Measurements from ENCODE around the gene ERC1. TPM values are rescaled to one million over a fixed set of nuclear protein-coding genes. Genes with fewer than 3 reads are reported as not detected.

ERC1 gene
- total RNA-seq (2022) = 36.0 and 39.4 TPM in 2 replicates
- percentile 74 among the genes with signal in this experiment for Bru-seq, nascent RNA
- BruChase-seq, experiment 1, labeled RNA remaining after a 6-hour chase = percentile 64 among the genes with signal in this experiment
- BruChase-seq, experiment 2, labeled RNA remaining after a 2-hour chase = percentile 61 among the genes with signal in this experiment
- long read RNA-seq, partial matches to known transcripts = 1 of 12 reads
- long read RNA-seq, other reads (novel, unspliced or antisense) = 11 of 12 reads

GRCh38 chr12:990661-991349 is at the start of gene ERC1:
TSS of gene ERC1 (plus strand) at chr12:991223. CDS start at chr12:1027904, 36,681 bp downstream.
- BruUV-seq (replicated peaks) = no TSS peak
- CTCF ChIA-PET = interaction anchor here (0.7 to 2.1 kb wide), 5 partner anchors 32 to 406 kb away, joined by 3 to 8 read pairs (median 5); partner anchors contain the start of gene RAD52
- DNase-seq = peak; percentile 92
- Mint-ChIP-seq H3K27ac (ENCODE audit: unreplicated experiment) (peak within 1 kb of the TSS; percentile 93), H3K4me3 (ENCODE audit: low read depth, unreplicated experiment) (peak within 1 kb of the TSS; percentile 71), H3K4me1 (ENCODE audit: low read depth, unreplicated experiment) (peaks cover 31% of the 10 kb centered on the region), H3K27me3 (ENCODE audit: unreplicated experiment) (no peaks in the 10 kb centered on the region), H3K36me3 (ENCODE audit: insufficient read depth, unreplicated experiment) (peaks cover 29% of the 10 kb centered on the region), H3K9me3 (ENCODE audit: low read depth, unreplicated experiment) (no peaks in the 10 kb centered on the region)
- no peak for TF ChIP-seq CTCF (IDR thresholded peaks at IDR 0.05; ENCODE audit: unreplicated experiment)
- intact Hi-C loops (cut with micrococcal nuclease; ENCODE audit: unreplicated experiment) = no loop called here

GRCh38 chr12:943051-943450 is 48.0 kb upstream of the ERC1 start:
- Mint-ChIP-seq H3K4me1 (ENCODE audit: low read depth, unreplicated experiment) (peaks cover 5% of the 10 kb centered on the region), H3K27me3 (ENCODE audit: unreplicated experiment) (no peaks in the 10 kb centered on the region), H3K27ac (ENCODE audit: unreplicated experiment) (no peak overlapping the region), H3K9me3 (ENCODE audit: low read depth, unreplicated experiment) (no peaks in the 10 kb centered on the region), H3K4me3 (ENCODE audit: low read depth, unreplicated experiment) (no peak overlapping the region), H3K36me3 (ENCODE audit: insufficient read depth, unreplicated experiment) (peaks cover 12% of the 10 kb centered on the region)
- CTCF ChIA-PET = no interaction called here
- BruUV-seq (replicated peaks) = no TSS peak
- intact Hi-C loops (cut with micrococcal nuclease; ENCODE audit: unreplicated experiment) = loop anchor here (10.0 kb wide), 1 partner anchor 128 kb away; no protein-coding TSS in a partner anchor
- DNase-seq = no peak
- TF ChIP-seq CTCF (IDR thresholded peaks at IDR 0.05; ENCODE audit: unreplicated experiment) = no peak

GRCh38 chr12:944211-944610 is 46.8 kb upstream of the ERC1 start:
- intact Hi-C loops (cut with micrococcal nuclease; ENCODE audit: unreplicated experiment) = loop anchor here (10.0 kb wide), 1 partner anchor 129 kb away; no protein-coding TSS in a partner anchor
- no peaks in the 10 kb centered on the region for H3K9me3 Mint-ChIP-seq (ENCODE audit: low read depth, unreplicated experiment)
- H3K27ac Mint-ChIP-seq (ENCODE audit: unreplicated experiment) = no peak overlapping the region
- CTCF ChIA-PET = no interaction called here
- BruUV-seq (replicated peaks) = no TSS peak
- H3K4me1 Mint-ChIP-seq (ENCODE audit: low read depth, unreplicated experiment) = peaks cover 8% of the 10 kb centered on the region
- no peaks in the 10 kb centered on the region for H3K27me3 Mint-ChIP-seq (ENCODE audit: unreplicated experiment)
- peaks cover 23% of the 10 kb centered on the region for H3K36me3 Mint-ChIP-seq (ENCODE audit: insufficient read depth, unreplicated experiment)
- no peak for DNase-seq
- no peak overlapping the region for H3K4me3 Mint-ChIP-seq (ENCODE audit: low read depth, unreplicated experiment)
- no peak for TF ChIP-seq CTCF (IDR thresholded peaks at IDR 0.05; ENCODE audit: unreplicated experiment)

GRCh38 chr12:946212-946611 is 44.8 kb upstream of the ERC1 start:
- Mint-ChIP-seq H3K27me3 (ENCODE audit: unreplicated experiment) (no peaks in the 10 kb centered on the region), H3K4me1 (ENCODE audit: low read depth, unreplicated experiment) (peaks cover 13% of the 10 kb centered on the region), H3K9me3 (ENCODE audit: low read depth, unreplicated experiment) (no peaks in the 10 kb centered on the region), H3K4me3 (ENCODE audit: low read depth, unreplicated experiment) (no peak overlapping the region), H3K27ac (ENCODE audit: unreplicated experiment) (no peak overlapping the region), H3K36me3 (ENCODE audit: insufficient read depth, unreplicated experiment) (peaks cover 31% of the 10 kb centered on the region)
- CTCF ChIA-PET = interaction anchor here (0.6 kb wide), 1 partner anchor 707 kb away, joined by 3 read pairs; no protein-coding TSS in a partner anchor
- DNase-seq = no peak
- intact Hi-C loops (cut with micrococcal nuclease; ENCODE audit: unreplicated experiment) = loop anchor here (5.0 to 10.0 kb wide), 2 partner anchors 131 to 374 kb away; no protein-coding TSS in a partner anchor
- TF ChIP-seq CTCF (IDR thresholded peaks at IDR 0.05; ENCODE audit: unreplicated experiment) = no peak
- BruUV-seq (replicated peaks) = no TSS peak
